ENCODE measurements around the gene RABGAP1. TPM values are rescaled to one million over a fixed set of nuclear protein-coding genes. Genes with fewer than 3 reads are reported as not detected.

Gene RABGAP1
- total RNA-seq, 2 experiments from 2014 or later: 19.1 to 20.7 TPM

DNA sequence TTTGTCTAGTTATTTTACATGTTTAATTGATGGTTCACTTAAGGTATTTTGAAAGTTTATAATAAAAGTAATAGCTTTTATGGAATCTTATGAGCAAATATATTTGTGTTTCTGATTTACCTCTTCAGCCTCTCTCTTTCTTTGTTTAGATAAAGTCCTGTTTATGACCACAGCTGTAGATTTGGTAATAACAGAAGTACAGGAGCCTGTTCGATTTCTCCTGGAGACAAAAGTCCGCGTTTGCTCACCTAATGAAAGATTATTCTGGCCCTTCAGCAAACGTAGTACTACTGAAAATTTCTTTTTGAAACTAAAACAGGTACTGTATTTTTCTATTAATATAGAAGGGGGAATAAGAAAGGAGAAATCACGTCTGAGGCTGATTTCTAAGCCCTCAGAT lies 57.6 kb downstream of the RABGAP1 start:
- CTCF ChIA-PET: no interaction called here

DNA sequence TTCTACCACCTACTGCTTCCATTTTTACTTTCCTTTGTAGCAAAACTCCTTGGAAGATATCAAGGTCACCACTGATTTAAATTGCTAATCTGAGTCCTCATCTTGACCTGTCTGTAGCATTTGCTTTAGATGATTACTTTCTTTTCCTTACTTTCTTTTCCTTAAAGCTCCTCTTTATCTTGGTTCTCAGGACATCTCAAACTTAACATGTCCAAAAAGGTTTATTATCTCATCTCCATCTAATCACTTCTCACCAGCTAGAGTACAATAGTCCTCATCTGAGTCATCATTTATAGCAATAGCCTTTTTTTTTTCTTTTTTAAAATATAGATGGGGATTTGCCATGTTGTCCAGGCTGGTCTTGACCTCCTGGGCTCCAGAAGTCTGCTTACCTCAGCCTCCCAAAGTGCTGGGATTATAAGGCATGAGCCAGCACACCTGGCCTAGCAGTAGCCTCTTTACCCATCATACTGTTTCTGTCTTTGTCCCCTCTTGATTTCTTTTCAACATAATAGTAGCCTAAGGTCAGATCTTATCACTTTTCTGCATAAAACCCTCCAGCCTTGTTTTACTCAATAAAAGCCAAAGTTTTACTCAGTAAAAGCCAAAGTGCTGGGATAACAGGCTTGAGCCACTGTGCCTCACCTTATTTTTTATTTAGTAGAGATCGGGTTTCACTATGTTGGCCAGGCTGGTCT lies 59.7 kb downstream of the RABGAP1 start:
- POLR2A ChIA-PET: no interaction called here
- CTCF ChIA-PET: no interaction called here

More for the DNA sequence above, 57.6 kb downstream of the RABGAP1 start:
- POLR2A ChIA-PET: no interaction called here

DNA sequence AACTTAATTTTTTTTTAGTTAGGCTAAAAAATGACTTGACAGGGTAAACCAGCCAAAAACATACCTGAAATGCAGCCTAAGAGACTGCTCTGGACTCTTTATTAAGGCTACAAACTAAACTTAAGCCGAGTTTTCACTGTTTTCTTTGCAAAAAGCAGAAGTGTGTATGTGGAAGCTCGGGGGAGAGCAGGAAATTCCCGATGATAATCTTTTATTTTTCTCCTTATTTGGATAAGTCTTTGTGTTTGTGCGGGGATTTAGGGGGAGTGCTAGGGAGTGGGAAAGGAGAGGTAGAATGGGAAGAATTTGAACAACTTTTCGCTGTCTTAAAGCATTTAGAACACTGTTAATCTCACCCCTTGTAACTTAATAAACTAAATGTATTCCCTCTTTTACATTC lies 61.9 kb downstream of the RABGAP1 start:
- ChIA-PET POLR2A (no interaction called here), CTCF (no interaction called here)

DNA sequence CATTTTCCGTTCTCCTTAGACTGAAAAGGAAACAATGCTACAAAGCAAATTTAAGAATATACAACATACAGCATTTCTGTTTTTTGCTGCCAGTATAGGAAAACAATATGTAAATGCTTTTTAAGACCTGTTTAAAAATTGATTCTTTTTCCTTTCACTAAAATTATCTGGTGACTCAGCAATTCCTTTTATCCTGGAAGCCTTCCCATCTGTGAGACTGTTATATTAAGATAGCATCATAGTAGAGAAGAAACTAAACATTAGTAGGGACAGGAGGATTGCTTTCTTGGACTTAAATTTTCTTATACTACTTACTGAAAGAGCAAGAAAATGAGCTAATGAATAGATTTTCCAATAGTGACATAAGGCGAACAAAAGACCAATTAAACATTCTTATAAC lies 62.6 kb downstream of the RABGAP1 start:
- ChIA-PET CTCF (no interaction called here), POLR2A (no interaction called here)

DNA sequence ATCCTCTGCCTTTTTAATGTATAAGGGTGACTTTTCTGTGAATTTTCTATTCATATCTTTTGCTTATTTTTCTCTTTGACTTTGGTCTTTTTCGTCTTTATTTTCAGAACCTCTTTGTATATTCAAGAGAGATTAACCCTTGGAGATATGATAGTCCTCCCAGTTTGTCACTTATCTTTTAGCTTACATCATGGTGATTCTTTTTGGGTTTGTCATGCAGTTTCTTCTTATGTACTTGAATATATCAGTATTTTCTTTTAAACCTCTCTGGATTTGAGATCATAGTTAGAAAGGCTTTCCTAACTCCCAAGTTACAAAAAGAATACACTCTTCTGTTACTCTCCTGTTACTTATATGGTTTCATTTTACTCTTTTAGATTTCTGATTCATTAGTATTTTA lies 65.1 kb downstream of the RABGAP1 start:
- POLR2A ChIA-PET: no interaction called here
- CTCF ChIA-PET: interaction anchor here (0.8 kb wide), 1 partner anchor 31 kb away, joined by 3 read pairs; no protein-coding TSS in a partner anchor

DNA sequence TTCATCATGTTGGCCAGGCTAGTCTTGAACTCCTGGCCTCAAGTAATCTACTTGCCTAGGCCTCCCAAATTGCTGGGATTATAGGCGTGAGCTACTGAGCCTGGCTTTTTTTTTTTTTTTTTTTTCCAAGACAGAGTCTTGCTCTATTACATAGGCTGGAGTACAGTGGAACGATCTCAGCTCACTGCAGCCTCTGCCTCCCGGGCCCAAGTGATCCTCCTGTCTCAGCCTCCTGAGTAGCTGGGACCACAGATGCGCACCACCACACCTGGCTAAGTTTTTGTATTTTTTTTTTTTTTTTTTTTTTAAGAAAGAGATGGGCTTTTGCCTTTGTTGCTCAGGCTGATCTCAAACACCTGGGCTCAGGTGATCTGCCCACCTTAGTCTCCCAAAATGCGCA lies 66.4 kb downstream of the RABGAP1 start:
- CTCF ChIA-PET: interaction anchor here (0.7 to 1.2 kb wide), 3 partner anchors 13 to 342 kb away, joined by 3 to 5 read pairs (median 3); no protein-coding TSS in a partner anchor
- POLR2A ChIA-PET: no interaction called here

DNA sequence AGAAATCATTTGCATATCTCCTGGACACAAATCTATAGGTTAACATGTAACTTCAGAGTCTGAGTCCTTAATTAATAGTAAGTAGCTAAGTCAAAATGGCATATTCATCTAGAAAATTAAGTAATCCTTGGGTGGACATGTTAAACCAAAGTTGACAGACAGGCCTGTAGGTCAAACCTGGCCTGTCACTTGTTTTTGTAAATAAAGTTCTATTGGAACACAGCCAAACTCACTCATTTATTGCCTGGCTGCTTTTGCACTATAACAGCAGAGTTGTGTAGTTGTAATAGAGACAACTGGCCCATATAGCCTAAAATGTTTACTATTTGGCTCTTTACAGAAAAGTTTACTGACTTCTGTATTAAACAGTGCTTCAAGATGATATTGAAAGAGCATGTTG lies 68.1 kb downstream of the RABGAP1 start:
- CTCF ChIA-PET: interaction anchor here (0.9 kb wide), 1 partner anchor 14 kb away, joined by 3 read pairs; no protein-coding TSS in a partner anchor
- POLR2A ChIA-PET: no interaction called here

DNA sequence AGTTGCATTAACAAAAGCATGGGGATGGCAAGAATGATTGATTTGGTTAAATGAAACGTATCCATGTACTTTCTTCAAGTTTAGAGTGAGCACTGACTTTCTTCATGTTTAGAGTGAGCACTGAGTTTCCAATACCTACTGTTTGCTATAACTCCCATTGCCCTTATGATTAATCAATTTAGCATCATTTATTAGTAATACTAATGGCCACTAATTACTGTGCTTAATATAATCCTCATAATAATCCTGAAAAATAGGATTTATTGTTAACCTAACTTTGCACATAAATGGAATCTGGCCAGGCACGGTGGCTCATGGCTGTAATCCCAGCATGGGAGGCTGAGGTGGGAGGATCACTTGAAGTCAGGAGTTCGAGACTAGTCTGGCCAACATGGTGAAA lies 70.6 kb downstream of the RABGAP1 start:
- ChIA-PET CTCF (no interaction called here), POLR2A (interaction anchor here (0.7 kb wide), 1 partner anchor 204 kb away, joined by 4 read pairs; no protein-coding TSS in a partner anchor)

DNA sequence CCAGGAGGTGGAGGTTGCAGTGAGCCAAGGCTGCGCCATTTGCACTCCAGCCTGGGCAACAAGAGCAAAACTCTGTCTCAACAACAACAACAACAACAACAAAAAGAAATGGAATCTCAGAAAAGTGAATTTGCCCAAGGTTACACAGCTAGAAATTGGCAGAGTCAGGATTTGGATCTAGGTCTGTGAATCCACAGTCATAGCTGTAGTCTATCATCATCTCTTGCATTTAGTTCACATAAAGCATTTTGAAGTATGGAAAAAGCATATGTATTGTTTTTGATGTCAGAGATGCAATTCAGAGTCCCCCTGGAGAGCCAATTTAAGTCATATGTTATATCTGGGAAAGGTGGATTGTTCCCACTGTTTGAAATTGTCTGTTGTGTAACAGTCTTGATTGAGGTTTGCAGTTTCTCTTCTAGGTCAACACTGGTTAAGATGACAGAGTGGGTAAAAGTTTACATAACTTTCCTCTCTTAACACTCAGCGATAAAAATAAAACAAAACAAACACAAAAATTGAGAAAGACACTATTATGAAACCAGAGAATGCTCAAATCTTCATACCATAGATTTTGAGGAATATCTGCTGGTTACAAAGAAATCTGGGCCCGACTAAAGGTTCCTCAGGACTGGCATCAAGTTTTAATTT lies 71.2 kb downstream of the RABGAP1 start:
- POLR2A ChIA-PET: no interaction called here
- CTCF ChIA-PET: no interaction called here

DNA sequence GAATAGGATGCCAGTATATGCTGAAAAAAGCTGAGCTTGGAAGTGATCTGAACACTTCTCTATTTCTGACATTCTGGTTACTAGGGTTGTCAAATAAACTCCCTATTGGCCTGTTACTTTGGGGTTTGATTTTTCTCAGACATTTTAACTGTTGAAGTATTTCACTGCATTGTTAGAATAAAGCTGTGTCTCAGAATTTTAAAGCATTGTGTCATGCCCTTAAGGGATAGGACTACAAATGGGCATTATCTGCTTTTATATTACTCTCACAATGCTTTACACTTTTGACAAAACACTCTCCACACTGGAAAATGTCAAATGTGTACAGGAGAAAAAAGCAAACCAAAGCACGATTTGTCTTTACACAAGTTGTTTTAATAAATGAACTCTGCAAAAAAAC lies 75.8 kb downstream of the RABGAP1 start:
- CTCF ChIA-PET: interaction anchor here (0.6 kb wide), 1 partner anchor 154 kb away, joined by 4 read pairs; no protein-coding TSS in a partner anchor
- POLR2A ChIA-PET: no interaction called here

DNA sequence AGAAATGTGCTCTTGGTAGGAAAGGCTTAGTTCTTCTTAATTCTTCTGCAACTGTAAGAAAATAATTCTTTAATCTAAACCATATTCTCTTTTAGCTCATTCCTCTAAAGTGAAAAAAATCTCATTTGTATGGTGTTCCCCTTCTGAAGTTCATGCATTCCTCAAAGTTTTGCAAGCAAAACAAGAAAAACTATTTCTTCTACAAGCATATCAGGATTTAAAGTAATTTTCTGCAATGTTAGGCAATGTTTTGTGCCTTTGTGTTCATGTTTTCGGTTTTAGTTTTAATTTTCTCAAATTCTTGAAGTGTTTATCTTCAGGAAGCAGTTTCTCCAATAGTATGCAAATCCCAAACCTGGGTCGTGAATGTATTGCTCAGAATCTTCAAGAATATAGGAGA lies 80.0 kb downstream of the RABGAP1 start:
- POLR2A ChIA-PET: interaction anchor here (0.6 kb wide), 1 partner anchor 8 kb away, joined by 6 read pairs; no protein-coding TSS in a partner anchor
- CTCF ChIA-PET: interaction anchor here (0.5 to 0.6 kb wide), 2 partner anchors 14 to 554 kb away, joined by 4 to 5 read pairs; no protein-coding TSS in a partner anchor

DNA sequence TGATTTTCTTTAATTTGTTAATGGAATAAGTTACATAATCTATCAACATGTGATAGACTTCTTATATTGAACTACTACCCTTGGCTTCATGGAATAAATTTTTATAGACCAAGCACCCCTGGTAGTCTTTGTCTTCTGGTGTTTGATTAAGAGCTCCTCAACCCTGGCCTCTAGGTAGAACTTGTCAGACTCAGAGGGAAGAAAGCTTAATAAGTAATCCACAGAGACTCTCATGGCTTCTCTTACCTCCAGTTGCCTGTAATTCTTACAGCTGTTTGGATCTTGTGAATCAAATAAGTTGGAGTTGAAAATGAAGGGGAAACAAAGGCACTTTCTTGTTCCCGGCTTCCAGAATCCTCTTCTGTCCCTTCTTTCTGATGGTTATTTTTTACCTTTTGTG lies 85.6 kb downstream of the RABGAP1 start:
- ChIA-PET POLR2A (interaction anchor here (0.6 kb wide), 1 partner anchor 12 kb away, joined by 5 read pairs; no protein-coding TSS in a partner anchor), CTCF (interaction anchor here (0.7 kb wide), 1 partner anchor 484 kb away, joined by 3 read pairs; no protein-coding TSS in a partner anchor)

DNA sequence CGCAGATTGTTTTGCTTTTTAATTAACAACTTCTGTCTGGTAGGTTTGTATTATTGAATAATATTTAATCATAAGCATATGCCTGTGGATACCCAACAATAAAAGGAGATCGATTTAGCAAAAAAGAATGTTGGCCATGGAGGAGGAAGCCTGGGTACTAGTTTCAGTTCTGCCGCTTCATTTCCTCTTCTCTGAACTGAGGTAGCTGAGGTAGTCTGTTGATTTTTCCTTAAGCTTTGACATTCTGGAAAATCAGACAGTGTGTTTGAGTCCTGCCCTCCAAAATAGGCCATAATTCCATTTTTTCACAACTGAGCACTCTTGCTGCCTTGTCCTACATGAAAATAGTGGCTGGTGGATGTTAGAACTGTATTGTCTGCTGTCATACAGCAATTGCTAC lies 86.7 kb downstream of the RABGAP1 start:
- POLR2A ChIA-PET: no interaction called here
- CTCF ChIA-PET: no interaction called here

DNA sequence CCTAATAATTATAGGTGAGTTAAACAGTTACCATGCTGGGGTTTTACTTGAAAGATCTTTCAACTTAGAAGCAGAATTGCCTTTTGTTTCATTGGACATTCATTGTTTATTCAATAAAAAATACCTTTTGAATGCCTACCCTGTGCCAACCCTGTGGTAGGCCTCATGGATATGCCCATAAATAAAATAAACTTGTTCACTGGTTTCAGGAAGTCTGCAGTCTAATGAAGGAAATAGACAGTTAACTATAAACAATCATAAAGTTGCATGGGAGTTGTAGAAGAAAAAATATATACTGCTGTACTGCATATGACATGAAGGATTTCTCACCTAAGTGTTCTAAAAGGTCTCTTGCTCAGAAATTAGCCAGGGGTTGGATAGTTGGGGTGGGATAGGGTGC lies 87.3 kb downstream of the RABGAP1 start:
- POLR2A ChIA-PET: no interaction called here
- CTCF ChIA-PET: no interaction called here

DNA sequence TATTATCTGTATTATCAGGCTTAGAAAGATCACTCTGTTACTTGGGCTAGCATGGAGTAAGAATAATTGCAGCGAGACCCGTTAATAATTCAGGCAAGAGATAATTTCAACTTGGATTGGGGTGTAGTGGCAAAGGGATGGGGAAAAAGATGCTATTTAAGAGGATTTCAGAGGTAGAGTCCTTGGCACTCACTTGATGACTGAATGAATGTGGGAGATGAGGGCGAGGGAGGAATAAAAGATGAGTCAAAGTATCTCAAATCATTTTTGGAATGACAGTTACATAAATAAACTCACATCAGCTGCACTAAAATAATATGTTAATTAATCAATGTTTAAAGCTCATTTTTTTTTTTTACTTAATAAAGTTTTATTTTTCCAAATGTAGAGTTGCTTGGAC lies 88.2 kb downstream of the RABGAP1 start:
- POLR2A ChIA-PET: interaction anchor here (0.6 kb wide), 1 partner anchor 8 kb away, joined by 6 read pairs; no protein-coding TSS in a partner anchor
- CTCF ChIA-PET: no interaction called here

DNA sequence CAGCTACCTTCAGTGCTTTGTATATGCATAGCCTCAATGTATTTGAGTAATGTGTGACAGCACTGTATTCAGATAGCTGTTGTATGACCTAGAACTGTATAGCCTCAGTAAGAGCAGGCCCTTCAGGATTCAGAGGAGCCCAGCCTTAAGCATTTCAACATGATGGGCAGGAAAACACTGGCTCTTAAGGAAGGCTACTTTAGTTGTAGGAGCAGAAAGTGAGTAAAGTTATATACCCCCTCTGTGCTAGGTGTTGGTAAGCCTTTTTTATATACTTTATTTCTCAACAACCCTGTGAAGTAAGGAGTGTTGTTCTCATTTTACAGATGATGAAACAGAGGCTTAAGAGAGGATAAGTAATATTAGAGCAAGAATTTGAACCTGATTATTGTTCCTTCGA lies 91.1 kb downstream of the RABGAP1 start:
- ChIA-PET POLR2A (no interaction called here), CTCF (no interaction called here)

DNA sequence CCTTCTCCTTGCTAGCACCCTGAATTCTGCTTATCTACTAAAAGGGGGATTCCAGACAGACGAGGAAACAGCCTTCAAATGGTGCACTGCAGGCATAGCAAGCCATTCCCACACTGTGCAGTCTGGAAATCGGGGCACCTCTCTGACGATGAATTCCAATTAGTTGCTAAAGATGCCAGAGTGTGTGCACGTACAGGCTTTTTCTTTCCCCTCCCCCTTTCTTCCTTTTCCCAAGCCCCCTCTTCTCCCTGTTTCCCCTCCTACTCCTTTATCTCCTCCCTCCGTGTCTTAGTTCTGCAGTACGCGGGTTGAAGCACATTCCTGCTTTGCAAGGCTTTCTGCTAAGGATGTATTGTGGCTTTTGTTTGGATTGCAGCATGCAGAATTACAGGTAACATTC lies 92.5 kb downstream of the RABGAP1 start, which contains the start of gene GPR21:
TSS of gene GPR21 (plus strand) at position 316 of the 400 bp plus-strand sequence. CDS start 900 bp downstream, outside the sequence.
- POLR2A ChIA-PET: no interaction called here
- CTCF ChIA-PET: no interaction called here

DNA sequence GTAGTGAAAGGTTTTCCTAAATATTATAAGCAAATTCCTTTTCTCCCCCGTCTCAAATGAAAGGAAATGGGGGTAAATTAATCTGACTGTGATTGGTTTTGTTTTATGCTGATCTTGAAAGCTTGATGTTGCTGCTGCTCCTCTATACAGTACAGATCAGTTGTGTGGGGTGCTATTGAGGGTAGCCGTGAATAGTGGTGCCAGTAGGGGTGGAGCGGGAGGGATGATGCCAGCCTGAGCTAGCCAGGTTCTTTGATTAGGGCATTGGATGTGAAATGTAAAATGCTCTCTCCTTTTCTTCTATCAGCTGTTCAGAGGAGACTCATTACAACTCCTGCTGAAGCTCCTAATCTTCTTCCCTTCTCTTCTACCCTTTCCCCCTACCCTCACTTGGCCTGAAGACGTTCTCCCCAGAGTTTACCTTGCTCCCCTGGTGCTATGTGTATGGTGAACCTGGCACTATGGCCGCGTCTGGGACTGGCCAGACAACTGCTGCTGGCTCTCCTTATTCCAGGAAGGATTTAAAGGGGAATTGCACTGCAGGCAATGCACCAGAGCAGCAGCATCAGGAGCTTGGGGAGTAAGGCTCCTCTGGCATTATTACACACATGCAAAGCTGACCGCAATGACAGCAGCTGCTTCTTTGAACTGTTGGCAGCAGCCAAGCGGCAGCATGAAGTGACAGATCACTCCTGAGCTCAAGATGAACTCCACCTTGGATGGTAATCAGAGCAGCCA lies 93.2 kb downstream of the RABGAP1 start:
- CTCF ChIA-PET: no interaction called here
- POLR2A ChIA-PET: no interaction called here

DNA sequence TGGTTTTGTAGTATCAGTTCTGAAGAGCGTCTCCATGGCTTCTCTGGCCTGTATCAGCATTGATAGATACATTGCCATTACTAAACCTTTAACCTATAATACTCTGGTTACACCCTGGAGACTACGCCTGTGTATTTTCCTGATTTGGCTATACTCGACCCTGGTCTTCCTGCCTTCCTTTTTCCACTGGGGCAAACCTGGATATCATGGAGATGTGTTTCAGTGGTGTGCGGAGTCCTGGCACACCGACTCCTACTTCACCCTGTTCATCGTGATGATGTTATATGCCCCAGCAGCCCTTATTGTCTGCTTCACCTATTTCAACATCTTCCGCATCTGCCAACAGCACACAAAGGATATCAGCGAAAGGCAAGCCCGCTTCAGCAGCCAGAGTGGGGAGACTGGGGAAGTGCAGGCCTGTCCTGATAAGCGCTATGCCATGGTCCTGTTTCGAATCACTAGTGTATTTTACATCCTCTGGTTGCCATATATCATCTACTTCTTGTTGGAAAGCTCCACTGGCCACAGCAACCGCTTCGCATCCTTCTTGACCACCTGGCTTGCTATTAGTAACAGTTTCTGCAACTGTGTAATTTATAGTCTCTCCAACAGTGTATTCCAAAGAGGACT lies 94.2 kb downstream of the RABGAP1 start:
- POLR2A ChIA-PET: no interaction called here
- CTCF ChIA-PET: no interaction called here

DNA sequence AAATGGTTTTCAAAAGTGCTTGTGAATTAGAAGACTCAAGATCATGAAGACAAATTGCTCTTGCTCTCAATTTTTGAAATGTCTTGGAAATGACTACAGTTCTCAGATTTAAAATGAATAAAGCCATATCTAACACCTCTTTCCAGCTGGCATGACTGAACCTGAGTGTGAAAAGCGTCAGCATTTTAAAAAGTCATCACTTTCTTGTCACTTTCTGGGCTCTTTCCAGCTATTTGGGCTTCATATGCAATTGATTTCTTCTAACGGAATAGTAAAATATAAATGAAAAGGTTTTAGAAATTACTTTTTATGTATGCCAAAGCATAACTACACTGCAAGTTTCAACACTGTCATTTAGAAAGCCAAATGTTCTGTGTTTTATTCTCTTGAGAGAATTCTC lies 95.0 kb downstream of the RABGAP1 start:
- ChIA-PET CTCF (no interaction called here), POLR2A (no interaction called here)
